Stimulated activated CD4-positive, alpha-beta T cell treated with anti-CD3 and anti-CD28 coated beads, Interleukin-1b, Interleukin-23, amount 100 ng/mL, for 1 hour (primary cell): ENCODE measurements around the gene LGALS4.
A peak's percentile ranks its signal among the peaks of the same experiment; 100 is the strongest.
"Not testable (repeated sequence)": the region's sequence is repeated elsewhere in the genome, so short reads cannot be mapped to it uniquely, and the experiment has no call there.

Experiments
- DNase-seq, 2 donors: peaks; one replicate each; pipeline ENCODE4 v3.0.0-alpha.2; 2020; ENCODE audit warnings: low read depth in 2 of 2

Gene LGALS4

DNA sequence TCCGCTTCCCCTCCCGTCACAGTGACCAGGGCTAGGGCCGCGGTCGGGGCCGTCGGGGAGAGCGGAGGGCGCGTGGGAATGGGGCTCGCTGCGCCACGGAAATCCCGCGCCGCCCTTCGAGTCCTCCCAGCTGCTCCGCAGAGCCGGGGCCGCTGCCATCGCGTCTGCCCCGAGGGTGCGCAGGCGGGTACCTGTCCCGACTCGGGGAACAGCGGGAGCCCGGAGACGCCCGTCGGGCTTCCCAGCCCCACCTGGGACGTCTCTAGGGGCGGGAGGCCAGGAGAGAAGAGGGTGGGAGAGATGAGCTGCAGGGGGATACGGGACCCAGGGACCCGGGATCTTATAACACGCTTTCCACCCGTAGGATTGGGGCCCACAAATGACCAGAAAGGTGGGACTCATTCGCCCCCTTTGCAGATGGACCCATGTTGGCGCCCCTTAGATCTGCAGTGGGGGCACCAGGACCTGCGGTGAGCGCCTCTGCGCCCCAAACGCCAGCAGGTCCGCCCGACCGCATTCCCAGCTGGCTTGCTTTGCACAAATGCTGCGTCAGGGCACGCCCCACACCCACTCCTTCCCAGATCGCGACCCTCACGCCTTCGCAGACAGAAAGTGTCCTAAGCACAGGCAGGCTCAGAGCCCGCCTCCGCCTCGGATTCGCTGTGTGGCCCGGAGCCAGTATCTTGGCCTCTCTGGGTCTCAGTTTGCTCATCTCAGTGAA lies 42.4 kb downstream of the LGALS4 start:
- DNase-seq, result not testable (repeated sequence)

DNA sequence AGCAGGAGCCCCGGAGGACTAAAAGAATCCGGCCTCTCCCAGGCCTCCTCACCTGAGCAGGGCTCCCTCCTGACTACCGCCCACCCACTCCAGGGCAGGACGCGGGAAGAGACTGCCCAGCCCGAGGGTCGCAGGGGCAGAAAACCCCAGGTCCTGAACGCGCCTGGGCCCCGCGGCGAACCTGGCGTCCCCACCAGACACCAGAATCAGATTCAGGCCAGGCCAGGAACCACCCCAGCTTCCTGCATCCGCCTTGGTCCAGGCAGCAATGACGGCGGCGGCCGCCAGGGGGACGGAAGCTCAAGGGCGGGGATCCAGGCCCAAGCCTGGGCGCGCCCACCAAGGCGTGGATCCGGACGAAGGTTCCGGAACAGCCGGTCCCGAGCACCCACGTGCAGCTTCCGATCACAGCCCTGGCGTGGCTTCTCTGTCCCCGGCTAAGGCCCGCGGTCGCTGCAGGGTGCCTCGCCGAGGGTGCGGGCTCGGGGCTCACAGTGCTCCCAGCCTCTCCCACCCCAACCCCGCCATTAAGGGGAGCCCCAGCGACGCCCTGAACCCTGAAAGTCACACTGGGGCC lies 43.0 kb downstream of the LGALS4 start:
- peak; percentile 72 to 77 for DNase-seq

DNA sequence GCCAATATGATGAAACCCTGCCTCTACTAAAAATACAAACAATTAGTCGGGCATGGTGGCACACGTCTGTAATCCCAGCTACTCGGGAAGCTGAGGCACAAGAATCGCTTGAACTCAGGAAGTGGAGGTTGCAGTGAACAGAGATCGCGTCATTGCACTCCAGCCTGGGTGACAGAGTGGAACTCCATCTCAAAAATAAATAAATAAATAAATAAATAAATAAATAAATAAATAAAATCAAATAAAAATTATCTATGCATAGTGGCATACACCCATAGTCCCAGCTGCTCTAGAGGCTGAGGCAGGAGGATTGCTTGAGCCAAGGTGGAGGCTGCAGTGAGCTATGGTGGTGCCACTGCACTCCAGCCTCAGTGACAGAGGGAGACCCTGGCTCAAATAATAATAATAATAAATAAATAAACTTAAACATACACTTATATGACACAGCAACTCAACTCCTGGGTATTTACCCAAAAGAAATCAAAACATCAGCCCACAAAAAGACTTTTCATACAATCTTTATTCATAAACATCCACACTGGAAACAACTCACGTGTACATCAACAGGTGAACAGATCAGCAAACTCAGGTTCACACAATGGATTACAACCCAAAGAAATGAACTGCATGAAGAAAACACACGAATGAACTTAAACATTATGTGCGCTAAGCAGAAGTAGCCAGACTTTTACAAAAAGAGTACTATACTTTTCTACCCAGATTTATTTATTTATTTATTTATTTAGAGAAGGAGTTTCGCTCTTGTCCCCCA lies 46.3 kb downstream of the LGALS4 start:
- no peak for DNase-seq

DNA sequence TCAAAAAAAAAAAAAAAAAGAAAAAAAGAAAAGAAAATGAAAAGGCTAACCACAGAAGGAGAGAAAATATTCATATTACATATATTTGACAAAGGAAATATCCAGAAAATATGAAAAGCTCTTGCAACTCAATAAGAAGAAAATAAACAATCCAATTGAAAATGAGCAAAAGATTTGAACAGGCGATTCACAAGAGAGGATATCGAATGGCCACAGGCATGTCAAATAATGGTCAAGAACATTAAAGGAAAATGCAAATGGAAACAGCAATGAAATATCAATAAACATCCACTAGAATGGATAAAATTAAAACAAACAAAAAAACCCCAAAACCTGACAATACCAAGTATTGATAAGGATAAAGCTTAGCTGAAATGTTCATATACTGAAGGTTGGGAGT lies 47.5 kb downstream of the LGALS4 start:
- no peak for DNase-seq

DNA sequence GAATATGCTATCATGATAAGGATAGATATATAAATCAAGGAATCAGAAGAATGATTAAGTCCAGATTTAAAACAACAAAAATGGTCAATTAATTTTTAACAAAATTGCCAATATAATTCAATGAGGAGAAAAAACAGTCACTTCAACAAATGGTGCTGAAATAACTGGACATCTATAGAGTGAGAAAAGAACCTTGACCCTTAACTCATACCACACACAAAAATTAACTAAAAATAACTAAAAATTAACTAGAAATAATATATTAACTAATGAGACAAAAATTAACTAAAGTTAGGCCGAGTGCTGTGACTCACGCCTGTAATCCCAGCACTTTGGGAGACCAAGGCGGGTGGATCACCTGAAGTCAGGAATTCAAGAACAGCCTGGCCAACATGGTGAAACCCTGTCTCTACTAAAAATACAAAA lies 48.9 kb downstream of the LGALS4 start:
- no peak for DNase-seq

DNA sequence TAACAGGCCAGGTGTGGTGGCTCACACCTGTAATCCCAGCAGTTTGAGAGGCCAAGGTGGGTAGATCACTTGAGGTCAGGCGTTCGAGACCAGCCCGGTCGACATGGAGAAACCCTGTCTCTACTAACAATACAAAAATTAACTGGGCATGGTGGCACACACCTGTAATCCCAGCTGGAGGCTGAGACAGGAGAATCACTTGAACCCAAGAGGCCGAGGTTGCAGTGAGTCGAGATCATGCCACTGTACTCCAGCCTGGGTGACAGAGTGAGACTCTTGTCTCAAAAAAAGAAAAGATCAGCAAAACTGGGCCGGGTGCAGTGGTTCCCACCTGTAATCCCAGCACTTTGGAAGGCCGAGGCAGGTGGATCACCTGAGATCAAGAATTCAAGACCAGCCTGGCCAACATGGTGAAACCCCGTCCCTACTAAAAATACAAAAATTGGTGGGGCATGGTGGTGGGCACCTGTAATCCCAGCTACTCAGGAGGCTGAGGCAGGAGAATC lies 50.8 kb downstream of the LGALS4 start:
- not testable (repeated sequence) for DNase-seq

DNA sequence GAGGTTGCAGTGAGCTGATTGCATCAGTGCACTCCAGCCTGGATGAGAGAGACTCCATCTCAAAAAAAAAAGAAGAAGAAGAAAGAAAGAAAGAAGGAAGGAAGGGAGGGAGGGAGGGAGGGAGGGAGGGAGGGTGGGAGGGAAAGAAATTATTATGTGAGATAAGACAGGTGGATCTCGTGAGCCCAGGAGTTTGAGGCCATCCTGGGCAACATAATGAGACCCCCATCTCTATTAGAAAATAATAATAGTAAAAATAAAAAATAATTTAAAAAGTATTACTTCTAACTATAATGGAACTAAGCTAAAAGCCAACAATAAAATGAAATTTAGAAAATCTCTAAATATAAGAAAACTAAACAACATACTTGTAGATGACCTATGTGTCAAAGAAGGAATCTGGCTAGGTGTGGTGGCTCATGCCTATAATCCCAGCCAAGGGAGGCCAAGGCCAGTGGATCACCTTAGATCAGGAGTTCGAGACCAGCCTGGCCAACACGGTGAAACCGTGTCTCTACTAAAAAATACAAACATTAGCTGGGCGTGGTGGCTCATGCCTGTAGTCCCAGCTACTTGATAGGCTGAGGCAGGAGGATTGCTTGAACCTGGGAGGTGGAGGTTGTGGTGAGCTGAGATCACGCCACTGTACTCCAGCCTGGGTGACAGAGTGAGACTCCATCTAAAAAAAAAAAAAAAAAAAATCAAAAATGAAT lies 51.8 kb downstream of the LGALS4 start:
- not testable (repeated sequence) for DNase-seq

DNA sequence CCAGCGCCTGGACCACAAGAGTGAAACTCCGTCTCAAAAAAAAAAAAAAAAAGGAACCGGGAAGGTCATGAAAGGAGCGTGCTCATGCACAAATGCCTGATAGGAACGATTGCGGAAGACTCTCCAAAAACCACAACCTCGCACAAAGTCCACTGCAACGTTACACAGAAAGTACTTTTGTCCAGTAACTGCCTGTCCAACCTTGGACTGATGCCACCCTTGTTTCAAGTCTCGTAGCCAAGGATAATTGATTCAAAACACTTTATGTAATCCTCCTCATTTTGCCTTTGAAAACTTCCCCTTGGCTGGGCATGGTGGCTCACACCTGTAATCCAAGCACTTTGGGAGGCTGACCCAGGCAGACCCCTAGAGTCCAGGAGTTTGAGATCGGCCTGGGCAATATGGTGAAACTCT lies 53.1 kb downstream of the LGALS4 start:
- DNase-seq, result no peak

DNA sequence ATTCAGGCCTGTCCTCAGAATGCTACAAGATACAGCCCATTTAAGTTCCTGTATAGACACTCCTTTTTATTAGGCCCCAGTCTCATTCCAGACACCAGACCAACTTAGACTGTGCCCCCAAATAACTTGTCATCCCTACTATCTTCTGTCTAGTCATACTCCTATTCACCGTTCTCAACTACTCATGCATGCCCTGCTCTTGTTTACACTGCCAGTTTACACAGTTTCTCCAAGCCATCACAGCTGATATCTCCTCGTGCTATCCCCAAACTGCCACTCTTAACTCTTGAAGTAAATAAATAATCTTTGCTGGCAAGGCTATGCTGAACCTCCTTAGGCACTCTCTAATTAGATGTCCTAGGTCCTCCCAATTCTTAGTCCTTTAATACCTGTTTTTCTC lies 58.5 kb downstream of the LGALS4 start:
- not testable (repeated sequence) for DNase-seq

DNA sequence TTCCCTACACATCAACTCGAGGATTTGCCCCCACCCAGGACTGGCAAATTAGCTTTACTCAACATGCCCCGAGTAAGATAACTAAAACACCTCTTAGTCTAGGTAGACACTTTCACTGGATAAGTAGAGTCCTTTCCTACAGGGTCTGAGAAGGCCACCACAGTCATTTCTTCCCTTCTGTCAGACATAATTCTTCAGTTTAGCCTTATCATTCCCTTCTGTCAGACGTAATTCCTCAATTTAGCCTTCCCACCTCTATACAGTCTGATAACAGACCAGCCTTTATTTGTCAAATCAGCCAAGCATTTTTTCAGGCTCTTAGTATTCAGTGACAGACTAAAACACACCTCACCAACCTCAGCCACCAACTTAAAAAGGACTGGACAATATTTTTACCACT lies 59.0 kb downstream of the LGALS4 start:
- DNase-seq, result not testable (repeated sequence)
